Calu3 (cell line): ENCODE measurements around the gene LRRFIP1. TPM values are rescaled to one million over a fixed set of nuclear protein-coding genes. Genes with fewer than 3 reads are reported as not detected.
"Not testable (repeated sequence)": the region's sequence is repeated elsewhere in the genome, so short reads cannot be mapped to it uniquely, and the experiment has no call there.

Source experiments
- BruUV-seq: library from RNA; stranded (reverse); fragments of 400-500 nt; replicated peaks from 2 replicates; lab custom pipeline; 2021; lab: Mats Ljungman, UMichigan
- CTCF ChIA-PET: fragments of 300-600 bp; sonication (Branson Sonifier 250); formaldehyde crosslinking; loops from one replicate; lab custom pipeline; 2022; ENCODE audit warnings: antibody characterized with exemption; lab: Charles Lee
- DNase-seq: peaks from one replicate; pipeline ENCODE4 v3.0.0; 2022
- H3K27ac Mint-ChIP-seq: one replicate; pipeline ENCODE4 v1.8.0; 2022; ENCODE audit warnings: mixed read lengths; ENCODE audit not compliant: unreplicated experiment
- H3K27me3 Mint-ChIP-seq: one replicate; pipeline ENCODE4 v1.8.0; 2022; ENCODE audit warnings: mixed read lengths; ENCODE audit not compliant: unreplicated experiment
- H3K36me3 Mint-ChIP-seq: one replicate; pipeline ENCODE4 v1.8.0; 2022; ENCODE audit warnings: mild to moderate bottlenecking, moderate library complexity, mixed read lengths; ENCODE audit not compliant: insufficient read depth, unreplicated experiment
- H3K4me1 Mint-ChIP-seq: one replicate; pipeline ENCODE4 v1.8.0; 2022; ENCODE audit warnings: mild to moderate bottlenecking, low read depth, mixed read lengths; ENCODE audit not compliant: unreplicated experiment
- H3K4me3 Mint-ChIP-seq: one replicate; pipeline ENCODE4 v1.8.0; 2022; ENCODE audit warnings: mild to moderate bottlenecking, low read depth, moderate library complexity, mixed read lengths; ENCODE audit not compliant: unreplicated experiment
- H3K9me3 Mint-ChIP-seq: one replicate; pipeline ENCODE4 v1.8.0; 2022; ENCODE audit warnings: low read depth, mixed read lengths; ENCODE audit not compliant: unreplicated experiment
- intact Hi-C: fragments of 100-400 bp; cut with micrococcal nuclease; formaldehyde crosslinking; loops from one replicate; pipeline ENCODE4 v1.10.0; 2022; ENCODE audit not compliant: unreplicated experiment
- total RNA-seq: library from RNA; stranded (reverse); gene quantifications from 2 replicates; pipeline ENCODE4 v1.2.3, GENCODE V29; 2022
- TF ChIP-seq, protein P1 (sequence below): fragments of 200-600 bp; IDR thresholded peaks from one replicate; pipeline ENCODE4 v1.8.0; 2022; ENCODE audit warnings: antibody characterized with exemption; ENCODE audit not compliant: unreplicated experiment

The LRRFIP1 gene
- total RNA-seq, 1 experiment from 2014 or later = 161 TPM

DNA sequence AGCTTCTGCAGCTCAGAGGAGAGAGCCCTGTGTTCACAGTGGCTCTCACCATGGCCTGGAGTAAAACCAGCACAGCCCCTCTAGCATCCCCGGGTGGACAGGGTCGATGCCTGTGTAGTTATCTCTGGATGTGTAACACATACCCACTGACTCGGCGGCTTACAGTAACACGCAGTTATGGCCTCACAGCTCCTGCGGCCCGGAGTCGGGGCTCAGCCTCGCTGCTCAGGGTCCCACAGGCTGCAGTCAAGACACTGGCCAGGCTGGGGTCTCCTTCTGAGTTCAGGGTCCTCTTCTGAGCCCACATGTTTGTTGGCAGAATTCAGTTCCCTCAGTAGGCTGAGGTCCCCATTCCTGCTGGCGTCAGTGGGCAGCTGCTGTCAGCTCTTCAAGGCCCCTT, 34.4 kb upstream of the LRRFIP1 start:
- CTCF ChIA-PET = no interaction called here
- no peak overlapping the region for H3K4me3 Mint-ChIP-seq
- no peak overlapping the region for H3K27ac Mint-ChIP-seq
- TF ChIP-seq, protein P1, sequence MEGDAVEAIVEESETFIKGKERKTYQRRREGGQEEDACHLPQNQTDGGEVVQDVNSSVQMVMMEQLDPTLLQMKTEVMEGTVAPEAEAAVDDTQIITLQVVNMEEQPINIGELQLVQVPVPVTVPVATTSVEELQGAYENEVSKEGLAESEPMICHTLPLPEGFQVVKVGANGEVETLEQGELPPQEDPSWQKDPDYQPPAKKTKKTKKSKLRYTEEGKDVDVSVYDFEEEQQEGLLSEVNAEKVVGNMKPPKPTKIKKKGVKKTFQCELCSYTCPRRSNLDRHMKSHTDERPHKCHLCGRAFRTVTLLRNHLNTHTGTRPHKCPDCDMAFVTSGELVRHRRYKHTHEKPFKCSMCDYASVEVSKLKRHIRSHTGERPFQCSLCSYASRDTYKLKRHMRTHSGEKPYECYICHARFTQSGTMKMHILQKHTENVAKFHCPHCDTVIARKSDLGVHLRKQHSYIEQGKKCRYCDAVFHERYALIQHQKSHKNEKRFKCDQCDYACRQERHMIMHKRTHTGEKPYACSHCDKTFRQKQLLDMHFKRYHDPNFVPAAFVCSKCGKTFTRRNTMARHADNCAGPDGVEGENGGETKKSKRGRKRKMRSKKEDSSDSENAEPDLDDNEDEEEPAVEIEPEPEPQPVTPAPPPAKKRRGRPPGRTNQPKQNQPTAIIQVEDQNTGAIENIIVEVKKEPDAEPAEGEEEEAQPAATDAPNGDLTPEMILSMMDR = no peak
- no peak for DNase-seq
- peaks cover 7% of the 10 kb centered on the region for H3K4me1 Mint-ChIP-seq
- intact Hi-C loops = no loop called here
- H3K36me3 Mint-ChIP-seq = peaks cover 31% of the 10 kb centered on the region
- no TSS peak for BruUV-seq
- H3K9me3 Mint-ChIP-seq = no peaks in the 10 kb centered on the region
- peaks cover 9% of the 10 kb centered on the region for H3K27me3 Mint-ChIP-seq

DNA sequence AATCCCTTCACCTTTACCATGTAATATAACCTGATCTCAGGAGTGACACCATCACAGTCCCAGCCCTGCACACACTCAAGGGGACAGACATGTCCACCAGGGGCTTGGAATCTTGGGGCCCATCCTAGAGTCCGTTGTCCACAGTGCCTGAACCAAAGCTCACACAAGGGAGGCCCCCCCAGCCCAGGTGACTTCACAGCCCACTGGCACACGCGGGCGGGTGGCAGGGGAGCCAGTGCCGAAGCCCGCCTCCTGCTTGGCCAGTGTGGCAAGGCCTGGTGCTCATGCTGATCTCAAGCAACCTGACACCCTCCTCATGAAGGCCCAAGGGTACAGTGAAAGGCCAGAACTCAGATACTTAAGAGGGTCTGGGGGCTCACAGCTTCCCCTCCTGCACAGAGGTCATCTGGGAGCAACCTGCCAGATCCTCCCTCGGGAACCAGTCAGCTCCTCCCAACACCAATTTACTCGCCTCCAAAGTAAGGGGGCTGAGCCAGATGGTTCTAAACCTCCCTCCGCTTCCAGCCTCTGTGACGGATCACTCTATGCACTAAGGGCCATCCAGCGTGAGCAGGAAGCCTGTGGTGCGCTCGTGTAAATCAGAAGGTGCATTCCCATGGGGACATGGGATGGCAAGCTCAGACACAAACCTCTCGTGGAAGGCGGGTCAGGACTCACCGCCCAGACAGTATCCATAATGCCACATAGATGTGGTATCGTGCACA, 33.6 kb upstream of the LRRFIP1 start:
- TF ChIP-seq, protein P1 = no peak
- Mint-ChIP-seq H3K9me3 (no peaks in the 10 kb centered on the region), H3K4me3 (no peak overlapping the region), H3K27ac (no peak overlapping the region), H3K36me3 (peaks cover 38% of the 10 kb centered on the region), H3K27me3 (peaks cover 16% of the 10 kb centered on the region), H3K4me1 (peaks cover 7% of the 10 kb centered on the region)
- CTCF ChIA-PET = no interaction called here
- no TSS peak for BruUV-seq
- DNase-seq = no peak
- intact Hi-C loops = no loop called here

DNA sequence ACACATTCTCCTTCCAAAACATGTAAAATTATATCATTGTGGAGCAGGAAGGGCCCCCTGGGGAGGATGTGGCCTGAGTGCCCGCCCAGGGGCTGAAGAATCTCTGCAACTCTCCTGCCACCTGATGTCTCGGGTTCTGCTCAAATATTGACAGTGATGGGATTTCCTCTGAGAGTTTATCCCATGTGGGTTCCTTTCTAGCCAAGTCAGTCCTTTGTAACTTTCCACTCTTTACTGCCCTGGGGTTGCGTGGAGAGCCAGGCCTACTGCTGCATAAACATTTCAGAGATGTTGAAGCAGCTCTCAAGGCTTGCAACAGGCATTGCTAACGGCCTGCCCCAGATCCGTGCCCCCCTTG, 32.9 kb upstream of the LRRFIP1 start:
- DNase-seq = no peak
- no peak overlapping the region for H3K4me3 Mint-ChIP-seq
- H3K9me3 Mint-ChIP-seq = no peaks in the 10 kb centered on the region
- TF ChIP-seq, protein P1 = no peak
- intact Hi-C loops = no loop called here
- H3K4me1 Mint-ChIP-seq = peaks cover 7% of the 10 kb centered on the region
- H3K36me3 Mint-ChIP-seq = peaks cover 36% of the 10 kb centered on the region
- no TSS peak for BruUV-seq
- peaks cover 24% of the 10 kb centered on the region for H3K27me3 Mint-ChIP-seq
- CTCF ChIA-PET = no interaction called here
- H3K27ac Mint-ChIP-seq = no peak overlapping the region

DNA sequence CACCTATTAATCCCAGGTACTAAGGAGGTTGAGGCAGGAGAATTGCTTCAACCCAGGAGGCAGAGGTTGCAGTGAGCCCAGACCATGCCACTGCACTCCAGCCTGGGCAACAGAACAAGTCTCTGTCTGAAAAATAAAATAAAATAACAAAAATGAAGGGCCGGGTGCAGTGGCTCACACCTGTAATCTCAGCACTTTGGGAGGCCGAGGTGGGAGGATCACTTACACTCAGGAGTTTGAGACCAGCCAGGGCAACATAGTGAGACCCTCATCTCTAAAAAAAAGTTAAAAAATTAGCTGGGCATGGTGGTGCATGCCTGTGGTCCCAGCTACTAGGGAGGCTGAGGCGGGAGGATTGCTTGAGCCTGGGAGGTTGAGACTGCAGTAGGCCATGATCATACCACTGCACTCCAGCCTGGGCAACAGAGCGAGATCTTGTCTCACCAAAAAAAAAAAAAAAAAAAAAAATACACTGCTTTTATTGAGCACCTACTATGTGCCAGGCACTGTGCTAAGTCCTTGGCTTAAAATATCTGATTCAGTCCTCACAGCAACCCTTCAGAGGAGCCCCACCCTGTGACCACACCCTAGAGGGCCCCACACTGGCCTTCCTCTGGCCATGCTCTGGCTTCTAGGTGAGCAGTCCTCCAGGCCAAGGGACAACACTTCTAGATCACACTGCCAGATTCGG, 31.4 kb upstream of the LRRFIP1 start:
- H3K4me1 Mint-ChIP-seq, CTCF ChIA-PET, DNase-seq, H3K9me3 Mint-ChIP-seq, H3K27ac Mint-ChIP-seq, intact Hi-C loops, BruUV-seq, H3K4me3 Mint-ChIP-seq: not testable (repeated sequence)
- peaks cover 38% of the 10 kb centered on the region for H3K27me3 Mint-ChIP-seq
- peaks cover 21% of the 10 kb centered on the region for H3K36me3 Mint-ChIP-seq
